Calu3 (cell line): ENCODE measurements around the gene BPIFB2. TPM values are rescaled to one million over a fixed set of nuclear protein-coding genes. Genes with fewer than 3 reads are reported as not detected.

Source experiments
- BruUV-seq: library from RNA; stranded (reverse); fragments of 400-500 nt; replicated peaks from 2 replicates; lab custom pipeline; 2021; lab: Mats Ljungman, UMichigan
- CTCF ChIA-PET: fragments of 300-600 bp; sonication (Branson Sonifier 250); formaldehyde crosslinking; loops from one replicate; lab custom pipeline; 2022; ENCODE audit warnings: antibody characterized with exemption; lab: Charles Lee
- DNase-seq: peaks from one replicate; pipeline ENCODE4 v3.0.0; 2022
- H3K27ac Mint-ChIP-seq: one replicate; pipeline ENCODE4 v1.8.0; 2022; ENCODE audit warnings: mixed read lengths; ENCODE audit not compliant: unreplicated experiment
- H3K27me3 Mint-ChIP-seq: one replicate; pipeline ENCODE4 v1.8.0; 2022; ENCODE audit warnings: mixed read lengths; ENCODE audit not compliant: unreplicated experiment
- H3K36me3 Mint-ChIP-seq: one replicate; pipeline ENCODE4 v1.8.0; 2022; ENCODE audit warnings: mild to moderate bottlenecking, moderate library complexity, mixed read lengths; ENCODE audit not compliant: insufficient read depth, unreplicated experiment
- H3K4me1 Mint-ChIP-seq: one replicate; pipeline ENCODE4 v1.8.0; 2022; ENCODE audit warnings: mild to moderate bottlenecking, low read depth, mixed read lengths; ENCODE audit not compliant: unreplicated experiment
- H3K4me3 Mint-ChIP-seq: one replicate; pipeline ENCODE4 v1.8.0; 2022; ENCODE audit warnings: mild to moderate bottlenecking, low read depth, moderate library complexity, mixed read lengths; ENCODE audit not compliant: unreplicated experiment
- H3K9me3 Mint-ChIP-seq: one replicate; pipeline ENCODE4 v1.8.0; 2022; ENCODE audit warnings: low read depth, mixed read lengths; ENCODE audit not compliant: unreplicated experiment
- intact Hi-C: fragments of 100-400 bp; cut with micrococcal nuclease; formaldehyde crosslinking; loops from one replicate; pipeline ENCODE4 v1.10.0; 2022; ENCODE audit not compliant: unreplicated experiment
- total RNA-seq: library from RNA; stranded (reverse); gene quantifications from 2 replicates; pipeline ENCODE4 v1.2.3, GENCODE V29; 2022
- TF ChIP-seq, protein P1 (sequence below): fragments of 200-600 bp; IDR thresholded peaks from one replicate; pipeline ENCODE4 v1.8.0; 2022; ENCODE audit warnings: antibody characterized with exemption; ENCODE audit not compliant: unreplicated experiment

Gene BPIFB2
- total RNA-seq, 1 experiment from 2014 or later: not detected

- Mint-ChIP-seq H3K27me3 (peaks cover 91% of the 10 kb centered on the region), H3K36me3 (no peaks in the 10 kb centered on the region), H3K27ac (no peak overlapping the region), H3K4me1 (no peaks in the 10 kb centered on the region), H3K4me3 (no peak overlapping the region), H3K9me3 (no peaks in the 10 kb centered on the region)
- CTCF ChIA-PET: interaction anchor here (0.8 kb wide), 1 partner anchor 489 kb away, joined by 3 read pairs; no protein-coding TSS in a partner anchor
- no peak for DNase-seq
- intact Hi-C loops: no loop called here
- no TSS peak for BruUV-seq
- TF ChIP-seq, protein P1, sequence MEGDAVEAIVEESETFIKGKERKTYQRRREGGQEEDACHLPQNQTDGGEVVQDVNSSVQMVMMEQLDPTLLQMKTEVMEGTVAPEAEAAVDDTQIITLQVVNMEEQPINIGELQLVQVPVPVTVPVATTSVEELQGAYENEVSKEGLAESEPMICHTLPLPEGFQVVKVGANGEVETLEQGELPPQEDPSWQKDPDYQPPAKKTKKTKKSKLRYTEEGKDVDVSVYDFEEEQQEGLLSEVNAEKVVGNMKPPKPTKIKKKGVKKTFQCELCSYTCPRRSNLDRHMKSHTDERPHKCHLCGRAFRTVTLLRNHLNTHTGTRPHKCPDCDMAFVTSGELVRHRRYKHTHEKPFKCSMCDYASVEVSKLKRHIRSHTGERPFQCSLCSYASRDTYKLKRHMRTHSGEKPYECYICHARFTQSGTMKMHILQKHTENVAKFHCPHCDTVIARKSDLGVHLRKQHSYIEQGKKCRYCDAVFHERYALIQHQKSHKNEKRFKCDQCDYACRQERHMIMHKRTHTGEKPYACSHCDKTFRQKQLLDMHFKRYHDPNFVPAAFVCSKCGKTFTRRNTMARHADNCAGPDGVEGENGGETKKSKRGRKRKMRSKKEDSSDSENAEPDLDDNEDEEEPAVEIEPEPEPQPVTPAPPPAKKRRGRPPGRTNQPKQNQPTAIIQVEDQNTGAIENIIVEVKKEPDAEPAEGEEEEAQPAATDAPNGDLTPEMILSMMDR: no peak
Measured at GRCh38 chr20:33072362-33072761, 64.9 kb downstream of the BPIFB2 start.

DNA sequence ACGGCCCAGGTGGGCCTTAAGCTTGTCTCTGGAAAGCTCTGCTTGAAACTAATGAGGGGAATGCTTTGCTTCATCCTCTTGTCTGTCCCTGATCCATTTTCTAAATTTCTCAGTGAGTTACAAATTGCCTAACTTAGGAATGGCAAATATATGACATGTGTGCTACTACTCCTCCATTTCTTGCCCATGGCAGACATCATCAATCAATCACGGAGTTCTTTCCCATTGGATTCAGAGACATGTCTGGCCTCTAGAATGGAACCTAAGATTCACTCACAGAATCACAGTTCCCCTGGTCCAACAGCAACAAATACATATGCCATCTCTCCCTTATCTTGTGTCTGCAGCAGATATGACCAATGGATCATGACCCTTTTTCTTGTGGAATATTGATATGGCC, 65.3 kb downstream of the BPIFB2 start:
- intact Hi-C loops: no loop called here
- peaks cover 91% of the 10 kb centered on the region for H3K27me3 Mint-ChIP-seq
- H3K36me3 Mint-ChIP-seq: no peaks in the 10 kb centered on the region
- no peak overlapping the region for H3K4me3 Mint-ChIP-seq
- no TSS peak for BruUV-seq
- H3K27ac Mint-ChIP-seq: no peak overlapping the region
- no peaks in the 10 kb centered on the region for H3K9me3 Mint-ChIP-seq
- CTCF ChIA-PET: no interaction called here
- TF ChIP-seq, protein P1: no peak
- no peaks in the 10 kb centered on the region for H3K4me1 Mint-ChIP-seq
- no peak for DNase-seq

Other genes starting within 250 kb of the BPIFB2 start
- gene DNMT3B, start 245.3 kb upstream of the BPIFB2 start, total RNA-seq: 8.4 and 10.8 TPM in 2 replicates
- gene MAPRE1, start 187.8 kb upstream of the BPIFB2 start, total RNA-seq: 205 and 211 TPM in 2 replicates
- gene EFCAB8, start 148.8 kb upstream of the BPIFB2 start, total RNA-seq: 1.1 and 2.5 TPM in 2 replicates
- gene SUN5, start 3.3 kb upstream of the BPIFB2 start, total RNA-seq: not detected in 2 replicates
- not detected in 2 replicates for gene BPIFB6, start 23.9 kb downstream of the BPIFB2 start, total RNA-seq
- not detected in 2 replicates for gene BPIFB3, start 46.2 kb downstream of the BPIFB2 start, total RNA-seq
- gene BPIFB4, start 71.9 kb downstream of the BPIFB2 start, total RNA-seq: not detected in 2 replicates
- gene BPIFA2, start 160.5 kb downstream of the BPIFB2 start, total RNA-seq: not detected in 2 replicates
- not detected in 2 replicates for gene BPIFA3, start 209.6 kb downstream of the BPIFB2 start, total RNA-seq
- not detected in 2 replicates for gene BPIFA1, start 228.3 kb downstream of the BPIFB2 start, total RNA-seq